ENCODE results near the gene PRKCB. TPM values are rescaled to one million over a fixed set of nuclear protein-coding genes. Genes with fewer than 3 reads are reported as not detected.

Gene PRKCB
- total RNA-seq, 2 experiments from 2014 or later = 21.0 to 51.6 TPM

DNA sequence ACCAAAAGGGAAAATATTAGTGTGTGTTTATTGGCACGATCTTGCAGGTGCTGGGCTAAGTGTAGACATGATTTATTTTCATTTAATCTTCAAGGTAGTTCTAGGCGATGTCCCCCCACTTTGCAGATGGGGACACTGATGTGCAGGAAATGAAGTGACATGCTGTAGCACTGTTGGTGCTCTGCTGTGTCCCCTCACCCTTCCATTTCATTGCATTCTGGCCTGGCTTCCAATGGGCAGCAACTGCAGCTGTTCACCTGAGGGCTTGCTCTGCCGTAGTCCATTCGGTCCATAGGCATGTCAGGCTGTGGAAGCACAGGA is 123.9 kb downstream of the PRKCB start:
- Histone ChIP-seq H3K4me1 (ENCODE audit: insufficient read depth, low read length, poor library complexity, severe bottlenecking) (peaks cover 23% of the 10 kb centered on the region), H3K4me2 (ENCODE audit: low read length) (peak overlapping the region; percentile 51), H4K20me1 (ENCODE audit: insufficient read depth, low read length) (no peaks in the 10 kb centered on the region), H3K36me3 (ENCODE audit: insufficient read depth, low read length) (no peaks in the 10 kb centered on the region), H3K9me3 (ENCODE audit: low read length) (no peaks in the 10 kb centered on the region), H2AFZ (ENCODE audit: low read length) (0 out of 2 replicates have a peak overlapping the region, but pooled peaks have one; percentile 14), H3K27ac (ENCODE audit: low read depth, low read length, poor library complexity, severe bottlenecking) (no peak overlapping the region), H3K4me3 (ENCODE audit: low read depth, low read length, poor library complexity, severe bottlenecking) (no peak overlapping the region), H3K9me2 (ENCODE audit: insufficient read depth, low read length) (no peaks in the 10 kb centered on the region), H3K79me2 (ENCODE audit: insufficient read depth, low read depth, low read length) (no peaks in the 10 kb centered on the region)
- no peak for TF ChIP-seq EZH2phosphoT487 (IDR thresholded peaks at IDR 0.05; ENCODE audit: borderline replicate concordance, low read depth, low read length)
- TF ChIP-seq, protein P1, sequence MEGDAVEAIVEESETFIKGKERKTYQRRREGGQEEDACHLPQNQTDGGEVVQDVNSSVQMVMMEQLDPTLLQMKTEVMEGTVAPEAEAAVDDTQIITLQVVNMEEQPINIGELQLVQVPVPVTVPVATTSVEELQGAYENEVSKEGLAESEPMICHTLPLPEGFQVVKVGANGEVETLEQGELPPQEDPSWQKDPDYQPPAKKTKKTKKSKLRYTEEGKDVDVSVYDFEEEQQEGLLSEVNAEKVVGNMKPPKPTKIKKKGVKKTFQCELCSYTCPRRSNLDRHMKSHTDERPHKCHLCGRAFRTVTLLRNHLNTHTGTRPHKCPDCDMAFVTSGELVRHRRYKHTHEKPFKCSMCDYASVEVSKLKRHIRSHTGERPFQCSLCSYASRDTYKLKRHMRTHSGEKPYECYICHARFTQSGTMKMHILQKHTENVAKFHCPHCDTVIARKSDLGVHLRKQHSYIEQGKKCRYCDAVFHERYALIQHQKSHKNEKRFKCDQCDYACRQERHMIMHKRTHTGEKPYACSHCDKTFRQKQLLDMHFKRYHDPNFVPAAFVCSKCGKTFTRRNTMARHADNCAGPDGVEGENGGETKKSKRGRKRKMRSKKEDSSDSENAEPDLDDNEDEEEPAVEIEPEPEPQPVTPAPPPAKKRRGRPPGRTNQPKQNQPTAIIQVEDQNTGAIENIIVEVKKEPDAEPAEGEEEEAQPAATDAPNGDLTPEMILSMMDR (conservative IDR thresholded peaks at IDR 0.05; ENCODE audit: low read length) = no peak
- ChIA-PET CTCF (ENCODE audit: unreplicated experiment) (no interaction called here), POLR2A (no interaction called here)
- intact Hi-C loops (cut with micrococcal nuclease; ENCODE audit: unreplicated experiment) = no loop called here
- DNase-seq (ENCODE audit: low spot score) = no peak
- no TSS peak for BruUV-seq (replicated peaks)

DNA sequence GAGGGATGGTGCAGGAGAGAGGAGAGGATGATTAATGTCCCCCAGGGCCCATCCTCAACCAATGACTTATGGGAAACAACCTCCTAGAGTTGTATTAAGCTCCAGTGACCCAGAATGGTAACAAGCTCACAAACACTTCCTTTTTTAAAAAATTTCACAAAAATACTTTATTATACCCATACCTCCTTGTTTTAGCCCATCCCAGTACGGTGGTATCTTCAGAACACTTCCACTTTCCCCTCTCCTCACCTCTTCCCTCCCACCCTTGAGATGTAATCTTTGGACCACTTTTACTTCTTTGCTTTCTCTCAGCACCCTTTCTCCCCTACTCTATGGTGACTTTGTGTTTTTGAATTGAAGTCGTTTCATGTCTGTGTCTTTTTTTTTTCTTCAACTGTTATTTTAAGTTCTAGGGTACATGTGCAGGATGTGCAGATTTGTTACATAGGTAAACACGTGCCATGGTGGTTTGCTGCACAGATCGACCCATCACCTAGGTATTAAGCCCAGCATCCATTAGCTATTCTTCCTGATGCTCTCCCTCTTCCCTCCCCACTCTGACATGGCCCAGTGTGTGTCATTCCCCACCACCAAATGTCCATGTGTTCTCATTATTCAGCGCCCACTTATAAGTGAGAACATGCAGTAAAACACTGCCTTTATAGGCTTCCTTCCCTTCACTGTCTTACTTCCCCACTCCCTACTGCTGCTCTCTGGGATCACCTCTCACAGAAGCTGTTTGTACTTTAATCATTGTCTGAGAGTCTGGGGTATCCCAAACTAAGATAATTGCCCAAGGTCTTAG is 124.5 kb downstream of the PRKCB start:
- H3K4me2 ChIP-seq (ENCODE audit: low read length) = peak overlapping the region; percentile 51

More for the DNA sequence above, 124.5 kb downstream of the PRKCB start:
- CTCF ChIA-PET (ENCODE audit: unreplicated experiment) = no interaction called here
- H2AFZ ChIP-seq (ENCODE audit: low read length) = 0 out of 2 replicates have a peak overlapping the region, but pooled peaks have one; percentile 14
- H3K36me3 ChIP-seq (ENCODE audit: insufficient read depth, low read length) = no peaks in the 10 kb centered on the region
- H3K79me2 ChIP-seq (ENCODE audit: insufficient read depth, low read depth, low read length) = no peaks in the 10 kb centered on the region
- intact Hi-C loops (cut with micrococcal nuclease; ENCODE audit: unreplicated experiment) = no loop called here
- no peak overlapping the region for H3K27ac ChIP-seq (ENCODE audit: low read depth, low read length, poor library complexity, severe bottlenecking)
- TF ChIP-seq, protein P1 (conservative IDR thresholded peaks at IDR 0.05; ENCODE audit: low read length) = no peak
- TF ChIP-seq EZH2phosphoT487 (IDR thresholded peaks at IDR 0.05; ENCODE audit: borderline replicate concordance, low read depth, low read length) = no peak
- H3K9me2 ChIP-seq (ENCODE audit: insufficient read depth, low read length) = no peaks in the 10 kb centered on the region
- no TSS peak for BruUV-seq (replicated peaks)
- no peaks in the 10 kb centered on the region for H4K20me1 ChIP-seq (ENCODE audit: insufficient read depth, low read length)
- no peaks in the 10 kb centered on the region for H3K9me3 ChIP-seq (ENCODE audit: low read length)
- H3K4me1 ChIP-seq (ENCODE audit: insufficient read depth, low read length, poor library complexity, severe bottlenecking) = peaks cover 23% of the 10 kb centered on the region
- H3K4me3 ChIP-seq (ENCODE audit: low read depth, low read length, poor library complexity, severe bottlenecking) = no peak overlapping the region
- POLR2A ChIA-PET = interaction anchor here (1.2 kb wide), 1 partner anchor 18 kb away, joined by 3 read pairs; no protein-coding TSS in a partner anchor
- DNase-seq (ENCODE audit: low spot score) = no peak

Data from OCI-LY7 (cell line).